Heart left ventricle (tissue), 13 donors: ENCODE measurements around the gene BMPR1B.

ENCODE experiments used
- CTCF ChIP-seq, 12 donors: fragments of 200-600 bp; sonication (generic) in 4 of 12; IDR thresholded peaks; one replicate each; pipeline versions ENCODE4 v1.5.0 to v1.8.0; 2018 to 2022; ENCODE audit warnings: antibody characterized with exemption in 12 of 12, mild to moderate bottlenecking in 5 of 12
- POLR2A ChIP-seq, 2 donors: fragments of 450-650 bp; IDR thresholded peaks; one replicate each; pipeline ENCODE4 v1.6.1; 2017; ENCODE audit warnings: antibody characterized with exemption in 2 of 2, mild to moderate bottlenecking in 2 of 2, moderate library complexity in 2 of 2
- donor health status: ischemic (EF 13 %, LVEDD 7.1; RV severe dilation, severe dysfunction).
- donor health status: DM: no; HTN: yes; CAD: no.
- donor health status: DM: no; HTN: no; CAD: no.
- donor health status: ischemic (EF 25% LVEDD 6.9; RV normal size, moderate dysfunction).
- donor health status: ischemic (EF 25% LVEDD 5.7; RV mildly dilated, moderate dysfunction).
- donor health status: ischemic (EF 35%, LVEDD 5.7; RV mildly dilated, moderate dysfunction).
- donor health status: nonischemic (EF 11% LVEDD 7.7; RV severe dilation, severe dysfunction).
- donor health status: DM: yes; HTN: yes; CAD: no.
- donor health status: PGD.
- donor health status: ischemic (EF 29% LVEDD 5.4; RV normal size, mild dysfunction).
- donor health status: nonischemic (EF 23%, LVEDD 6.1; RV moderate dilation, normal function).

- TF ChIP-seq CTCF (IDR thresholded peaks at IDR 0.05): no peak
- no peak for TF ChIP-seq POLR2A (IDR thresholded peaks at IDR 0.05)
Observed at GRCh38 chr4:95181996-95182306, 424.2 kb downstream of the BMPR1B start.
